ENCODE results near the gene USP5.
"Not testable (repeated sequence)": the region's sequence is repeated elsewhere in the genome, so short reads cannot be mapped to it uniquely, and the experiment has no call there.

The USP5 gene

GRCh38 chr12:6899427-6899826 lies 47.5 kb downstream of the USP5 start:
- H3K4me3 ChIP-seq (ENCODE audit: low read length), result no peak overlapping the region
- TF ChIP-seq CTCF (conservative IDR thresholded peaks at IDR 0.05; ENCODE audit: low read length), result no peak
- DNase-seq (ENCODE audit: low read depth), result no peak

GRCh38 chr12:6899837-6900519 lies 48.0 kb downstream of the USP5 start:
- no peak overlapping the region for H3K4me3 ChIP-seq (ENCODE audit: low read length)
- no peak for DNase-seq (ENCODE audit: low read depth)
- no peak for TF ChIP-seq CTCF (conservative IDR thresholded peaks at IDR 0.05; ENCODE audit: low read length)

GRCh38 chr12:6902448-6902847 lies 50.5 kb downstream of the USP5 start:
- no peak overlapping the region for H3K4me3 ChIP-seq (ENCODE audit: low read length)
- TF ChIP-seq CTCF (conservative IDR thresholded peaks at IDR 0.05; ENCODE audit: low read length), result no peak
- no peak for DNase-seq (ENCODE audit: low read depth)

GRCh38 chr12:6903722-6904121 lies 51.8 kb downstream of the USP5 start:
- no peak for TF ChIP-seq CTCF (conservative IDR thresholded peaks at IDR 0.05; ENCODE audit: low read length)
- no peak for DNase-seq (ENCODE audit: low read depth)
- no peak overlapping the region for H3K4me3 ChIP-seq (ENCODE audit: low read length)

- TF ChIP-seq CTCF (conservative IDR thresholded peaks at IDR 0.05; ENCODE audit: low read length), result no peak
- DNase-seq (ENCODE audit: low read depth), result peak; percentile 91
- peak within 1 kb of the TSS; percentile 94 for H3K4me3 ChIP-seq (ENCODE audit: low read length)
Observed at GRCh38 chr12:6904280-6905276, 52.6 kb downstream of the USP5 start, which contains the start of gene LRRC23. TSS of gene LRRC23 (plus strand) at chr12:6904822. CDS start at chr12:6905634, 812 bp downstream.

GRCh38 chr12:6905414-6906040 lies 53.6 kb downstream of the USP5 start:
- no peak for DNase-seq (ENCODE audit: low read depth)
- TF ChIP-seq CTCF (conservative IDR thresholded peaks at IDR 0.05; ENCODE audit: low read length), result no peak
- peak overlapping the region; percentile 94 for H3K4me3 ChIP-seq (ENCODE audit: low read length)

GRCh38 chr12:6908141-6908540 lies 56.2 kb downstream of the USP5 start:
- H3K4me3 ChIP-seq (ENCODE audit: low read length); DNase-seq (ENCODE audit: low read depth): not testable (repeated sequence)
